MV-4-11 (cell line): Measurements from ENCODE around the gene SH2D3C.

Source experiments
- DNase-seq: peaks from one replicate; lab custom pipeline; 2025; lab: John Stamatoyannopoulos, UW

Gene SH2D3C

GRCh38 chr9:127694890-127695720 is 83.4 kb downstream of the SH2D3C start:
- no peak for DNase-seq

GRCh38 chr9:127693697-127694096 is 84.8 kb downstream of the SH2D3C start:
- no peak for DNase-seq

- DNase-seq: no peak
Observed at GRCh38 chr9:127693143-127693542, 85.3 kb downstream of the SH2D3C start.

GRCh38 chr9:127692071-127692470 is 86.4 kb downstream of the SH2D3C start:
- DNase-seq: no peak

- DNase-seq: no peak
Observed at GRCh38 chr9:127690735-127691134, 87.7 kb downstream of the SH2D3C start.

DNA sequence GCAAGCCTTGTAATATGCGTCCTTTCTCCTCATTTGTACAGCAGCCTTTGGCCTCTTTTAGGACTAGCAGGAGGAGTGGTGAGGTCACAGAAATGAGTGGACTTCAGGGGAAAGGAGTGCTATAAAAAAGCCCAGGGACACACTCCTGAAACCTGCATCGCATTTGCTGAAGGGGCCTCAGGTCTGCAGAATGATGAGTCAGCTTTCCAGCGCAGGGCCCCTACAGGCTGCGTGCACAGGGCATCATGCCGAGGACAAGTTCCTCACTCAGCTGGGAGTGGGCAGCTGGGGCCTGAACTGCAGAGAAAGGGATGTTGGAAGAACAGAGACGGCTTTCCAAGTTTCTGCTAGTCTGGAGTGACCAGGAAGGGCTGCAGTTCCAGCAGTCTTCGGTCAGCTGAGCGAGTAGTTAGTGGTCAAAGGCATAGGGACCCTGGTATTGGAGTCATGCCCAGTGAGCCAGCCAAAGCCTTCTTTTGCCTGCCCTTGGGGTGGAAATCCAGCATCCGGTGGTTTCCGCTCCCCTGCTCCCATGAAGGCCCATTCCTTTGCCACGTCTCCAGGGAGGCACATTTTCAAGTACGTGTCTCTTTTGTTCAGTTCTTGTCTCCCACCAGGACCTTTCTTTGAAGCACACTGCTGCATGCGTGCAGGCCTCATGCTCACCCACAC is 89.0 kb downstream of the SH2D3C start:
- no peak for DNase-seq
